KMS-11 (cell line): Measurements from ENCODE around the gene PAPPA.

Source experiments
- H2AFZ ChIP-seq: fragments of 200-600 bp; sonication (generic); 2 replicates; pipeline ENCODE4 v1.6.1; 2016; ENCODE audit warnings: antibody characterized with exemption, mixed run types, low read depth
- H3K27ac ChIP-seq: fragments of 200-600 bp; sonication (generic); 2 replicates; pipeline ENCODE4 v1.6.1; 2016; ENCODE audit warnings: mild to moderate bottlenecking, mixed run types
- H3K27me3 ChIP-seq: fragments of 200-600 bp; sonication (generic); 2 replicates; pipeline ENCODE4 v1.6.1; 2017; ENCODE audit warnings: mild to moderate bottlenecking, low read depth, mixed run types, moderate library complexity; ENCODE audit not compliant: insufficient read depth
- H3K36me3 ChIP-seq: fragments of 200-600 bp; sonication (generic); 2 replicates; pipeline ENCODE4 v1.6.1; 2017; ENCODE audit warnings: mild to moderate bottlenecking, mixed run types; ENCODE audit not compliant: insufficient read depth
- H3K4me1 ChIP-seq: fragments of 200-600 bp; sonication (generic); 2 replicates; pipeline ENCODE4 v1.6.1; 2016; ENCODE audit warnings: mild to moderate bottlenecking, low read depth, mixed run types; ENCODE audit not compliant: poor library complexity, severe bottlenecking
- H3K4me2 ChIP-seq: fragments of 200-600 bp; sonication (generic); 2 replicates; pipeline ENCODE4 v1.7.0; 2016; ENCODE audit warnings: mild to moderate bottlenecking, mixed run types
- H3K4me3 ChIP-seq: fragments of 200-600 bp; sonication (generic); IDR thresholded peaks from 2 replicates; pipeline ENCODE4 v1.6.1; 2017; ENCODE audit warnings: low read depth, low read length, mixed read lengths; ENCODE audit not compliant: insufficient read depth
- H3K79me2 ChIP-seq: fragments of 200-600 bp; sonication (generic); 2 replicates; pipeline ENCODE4 v1.6.1; 2016; ENCODE audit warnings: low read depth, mixed run types; ENCODE audit not compliant: insufficient read depth
- H3K9ac ChIP-seq: fragments of 200-600 bp; sonication (generic); 2 replicates; pipeline ENCODE4 v1.6.1; 2016; ENCODE audit warnings: mild to moderate bottlenecking, mixed run types
- H4K20me1 ChIP-seq: fragments of 200-600 bp; sonication (generic); 2 replicates; pipeline ENCODE4 v1.6.1; 2016; ENCODE audit warnings: mild to moderate bottlenecking, mixed run types; ENCODE audit not compliant: insufficient read depth
- CTCF ChIP-seq: fragments of 200-600 bp; sonication (generic); conservative IDR thresholded peaks from 2 replicates; pipeline ENCODE4 v1.6.1; 2017; ENCODE audit warnings: low read depth, mild to moderate bottlenecking, antibody characterized with exemption, low read length, moderate library complexity, mixed read lengths

Gene PAPPA

GRCh38 chr9:116404228-116404627, 250.6 kb downstream of the PAPPA start:
- TF ChIP-seq CTCF, result no peak
- Histone ChIP-seq H3K4me1 (no peaks in the 10 kb centered on the region), H3K27ac (no peak overlapping the region)

GRCh38 chr9:116405321-116405720, 251.7 kb downstream of the PAPPA start:
- Histone ChIP-seq H3K9ac (no peak overlapping the region), H3K36me3 (no peaks in the 10 kb centered on the region; the same call in 1 of the 2 replicates), H3K27me3 (no peaks in the 10 kb centered on the region), H2AFZ (no peak overlapping the region), H3K27ac (no peak overlapping the region), H3K4me3 (no peak overlapping the region), H3K4me2 (no peak overlapping the region), H3K4me1 (no peaks in the 10 kb centered on the region), H3K79me2 (no peaks in the 10 kb centered on the region), H4K20me1 (no peaks in the 10 kb centered on the region)
- TF ChIP-seq CTCF, result no peak

More at GRCh38 chr9:116404228-116404627, 250.6 kb downstream of the PAPPA start:
- Histone ChIP-seq H3K9ac (no peak overlapping the region), H3K4me3 (no peak overlapping the region), H3K27me3 (no peaks in the 10 kb centered on the region), H3K79me2 (no peaks in the 10 kb centered on the region), H4K20me1 (no peaks in the 10 kb centered on the region), H3K4me2 (no peak overlapping the region), H2AFZ (no peak overlapping the region), H3K36me3 (no peaks in the 10 kb centered on the region; the same call in 1 of the 2 replicates)

GRCh38 chr9:116406469-116406868, 252.9 kb downstream of the PAPPA start:
- H3K4me1 ChIP-seq, result no peaks in the 10 kb centered on the region
- no peaks in the 10 kb centered on the region; the same call in 1 of the 2 replicates for H3K36me3 ChIP-seq
- no peak overlapping the region for H3K4me2 ChIP-seq
- TF ChIP-seq CTCF, result no peak
- no peaks in the 10 kb centered on the region for H4K20me1 ChIP-seq
- H3K4me3 ChIP-seq, result no peak overlapping the region
- H3K27ac ChIP-seq, result no peak overlapping the region
- no peaks in the 10 kb centered on the region for H3K27me3 ChIP-seq
- H2AFZ ChIP-seq, result no peak overlapping the region
- H3K79me2 ChIP-seq, result no peaks in the 10 kb centered on the region
- no peak overlapping the region for H3K9ac ChIP-seq

- Histone ChIP-seq H3K79me2 (no peaks in the 10 kb centered on the region), H4K20me1 (no peaks in the 10 kb centered on the region)
These were observed 255.5 kb downstream of the PAPPA start for GRCh38 chr9:116409129-116409528.

More at GRCh38 chr9:116409129-116409528, 255.5 kb downstream of the PAPPA start:
- Histone ChIP-seq H3K36me3 (no peaks in the 10 kb centered on the region), H2AFZ (no peak overlapping the region), H3K4me1 (no peaks in the 10 kb centered on the region), H3K9ac (no peak overlapping the region), H3K27me3 (no peaks in the 10 kb centered on the region), H3K4me2 (no peak overlapping the region), H3K4me3 (no peak overlapping the region), H3K27ac (no peak overlapping the region)
- TF ChIP-seq CTCF, result no peak
